GDM1 (cell line): ENCODE measurements around the gene PTPN20.
A peak's percentile ranks its signal among the peaks of the same experiment; 100 is the strongest.

ENCODE experiments used
- DNase-seq: peaks from one replicate; lab custom pipeline; 2025; lab: John Stamatoyannopoulos, UW

Gene PTPN20

DNA sequence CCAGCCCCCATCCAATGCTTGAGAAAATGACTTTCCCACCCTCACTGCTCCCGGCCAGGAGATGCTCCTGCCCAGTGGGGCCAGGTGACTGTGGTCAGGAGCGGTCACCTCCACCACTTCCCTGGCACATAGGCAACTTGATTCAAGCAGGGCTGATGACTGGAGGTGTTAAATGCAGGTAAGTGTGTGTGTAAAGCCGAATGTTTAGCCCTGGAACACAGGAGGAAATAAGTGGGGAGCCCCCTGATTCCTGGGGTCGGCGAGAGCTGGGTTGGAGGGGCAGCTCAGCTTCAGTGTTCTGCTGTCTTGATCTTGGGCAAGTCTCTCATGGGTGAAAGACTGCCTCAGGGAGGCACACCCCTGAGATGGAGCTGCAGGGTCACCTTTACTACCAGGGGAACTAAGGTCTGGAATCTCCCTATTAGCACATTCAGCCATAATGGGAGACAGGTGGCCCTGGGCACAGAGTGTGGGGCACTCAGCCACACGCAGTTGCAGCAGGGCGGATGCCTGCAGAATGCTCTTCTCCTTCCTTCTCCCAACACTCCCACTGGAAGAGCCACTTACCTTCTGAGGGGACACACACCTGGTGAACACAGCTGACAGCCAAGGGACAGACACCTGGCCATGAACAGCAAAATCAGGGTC is 124.1 kb downstream of the PTPN20 start:
- DNase-seq = no peak

DNA sequence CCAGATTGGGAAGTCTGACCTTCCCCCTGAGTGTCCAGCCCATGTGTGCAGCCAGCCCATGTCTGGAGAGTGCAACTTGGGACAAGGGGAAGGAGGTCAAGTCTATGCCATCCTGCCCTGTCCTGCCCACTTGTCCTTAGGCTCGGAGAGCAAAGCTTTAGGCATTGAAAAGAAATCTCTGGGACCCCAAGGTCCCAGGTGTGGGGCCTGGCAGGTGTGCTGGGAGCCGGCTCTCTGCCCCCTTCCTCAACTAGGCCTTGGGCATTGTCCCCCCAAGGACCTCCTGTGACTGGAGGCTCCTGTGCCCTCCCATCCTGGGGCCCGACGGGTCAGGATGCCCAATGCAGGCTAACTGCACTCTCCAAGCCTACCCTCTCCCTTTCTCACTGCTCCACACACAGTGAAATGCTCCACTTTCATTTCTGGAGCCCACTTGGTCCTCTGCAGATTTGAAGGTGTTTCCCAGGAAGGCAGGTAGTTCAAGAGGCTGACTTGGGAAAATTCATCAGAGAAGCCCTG is 124.7 kb downstream of the PTPN20 start:
- no peak for DNase-seq

GRCh38 chr10:47036771-47037170 is 125.5 kb downstream of the PTPN20 start:
- no peak for DNase-seq

DNA sequence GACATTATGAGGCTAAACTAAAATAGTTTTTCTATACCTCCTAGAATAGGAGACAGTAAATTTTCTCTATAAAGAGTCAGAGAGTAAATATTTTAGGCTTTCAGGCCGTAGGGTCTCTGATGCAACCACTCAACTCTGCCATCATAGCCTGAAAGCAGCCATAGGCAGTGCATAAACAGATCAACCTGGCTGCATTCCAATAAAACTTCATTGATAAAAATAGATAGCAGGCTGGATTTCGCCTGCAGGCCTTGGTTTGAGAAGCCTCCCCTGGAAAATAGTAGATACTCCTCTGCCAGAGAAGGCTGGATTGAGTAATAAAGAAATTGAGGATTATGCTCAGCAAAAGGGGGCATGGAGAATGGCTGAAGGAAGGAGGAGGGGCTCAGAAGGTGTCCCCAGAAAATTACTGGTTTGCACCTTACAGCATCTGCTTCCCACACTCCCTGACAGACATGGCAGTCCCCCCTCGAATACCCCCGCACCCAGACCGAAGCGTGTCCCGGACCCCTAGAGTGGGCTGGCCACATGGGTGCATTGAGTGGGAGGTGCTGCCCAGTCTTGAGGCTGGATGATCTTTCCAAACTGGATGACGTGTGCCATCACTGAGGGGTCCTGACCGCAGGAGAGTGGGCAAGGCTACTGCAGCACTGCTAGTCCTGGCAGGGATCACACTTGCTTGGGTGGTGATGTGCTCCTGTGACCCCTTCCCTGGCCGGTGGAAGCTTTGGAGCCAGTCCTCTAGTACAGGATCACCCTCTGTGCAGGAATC is 126.6 kb downstream of the PTPN20 start:
- no peak for DNase-seq

DNA sequence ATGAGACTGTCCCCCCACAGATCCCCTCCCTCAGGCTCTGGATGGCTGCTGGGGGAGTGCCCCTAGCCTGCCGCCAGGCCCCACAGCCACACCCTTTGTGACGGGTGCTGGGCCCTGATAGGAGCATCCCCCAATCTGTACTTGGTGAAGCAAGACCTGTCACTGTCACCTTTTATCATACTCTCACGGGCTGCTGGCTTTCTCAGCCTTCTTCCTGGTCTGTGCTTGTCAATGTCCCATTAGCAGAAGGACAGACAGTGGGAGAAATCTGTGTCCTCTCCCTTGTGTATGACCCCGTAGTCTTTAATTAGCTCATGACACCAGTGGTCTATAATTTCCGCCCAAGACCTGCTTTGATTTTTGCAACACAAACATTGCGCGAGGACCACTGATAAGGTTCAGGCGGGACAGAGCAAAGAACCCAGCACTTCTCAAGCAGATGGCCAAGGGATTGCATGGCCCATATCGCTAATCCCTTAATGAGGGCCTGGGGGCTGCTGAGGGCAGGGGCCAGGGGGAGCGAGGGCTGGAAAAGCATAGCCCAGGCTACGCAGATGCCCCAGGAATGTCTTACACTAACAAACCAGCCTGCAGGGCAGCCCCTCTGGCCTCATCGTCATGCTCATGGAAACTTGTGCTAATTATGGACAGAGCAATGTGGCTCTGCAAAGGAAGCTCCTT is 127.8 kb downstream of the PTPN20 start:
- no peak for DNase-seq

- DNase-seq = no peak
Observed at GRCh38 chr10:47039562-47039913, 128.3 kb downstream of the PTPN20 start.

DNA sequence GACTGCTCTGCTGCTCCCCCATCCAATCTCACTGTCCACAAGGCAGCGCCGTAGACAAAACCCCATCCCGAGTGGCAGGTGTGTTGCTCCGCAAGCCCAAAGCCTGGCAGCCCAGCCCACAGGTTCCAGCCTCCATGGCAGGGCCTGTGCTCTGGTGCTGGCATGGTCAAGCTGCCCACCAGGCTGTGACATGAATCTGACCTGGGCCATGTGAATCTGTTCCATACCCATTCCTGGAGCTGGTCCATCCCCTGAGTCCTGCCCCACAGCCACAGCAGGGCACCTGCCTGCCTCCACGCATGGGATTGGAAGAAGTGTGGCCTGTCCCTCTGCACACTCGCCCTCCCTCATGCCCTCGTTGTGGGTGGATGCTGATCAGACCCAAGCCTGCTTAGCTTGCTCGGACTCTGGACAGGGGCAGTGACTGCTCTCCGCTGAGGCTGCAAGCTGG is 128.8 kb downstream of the PTPN20 start:
- no peak for DNase-seq

DNA sequence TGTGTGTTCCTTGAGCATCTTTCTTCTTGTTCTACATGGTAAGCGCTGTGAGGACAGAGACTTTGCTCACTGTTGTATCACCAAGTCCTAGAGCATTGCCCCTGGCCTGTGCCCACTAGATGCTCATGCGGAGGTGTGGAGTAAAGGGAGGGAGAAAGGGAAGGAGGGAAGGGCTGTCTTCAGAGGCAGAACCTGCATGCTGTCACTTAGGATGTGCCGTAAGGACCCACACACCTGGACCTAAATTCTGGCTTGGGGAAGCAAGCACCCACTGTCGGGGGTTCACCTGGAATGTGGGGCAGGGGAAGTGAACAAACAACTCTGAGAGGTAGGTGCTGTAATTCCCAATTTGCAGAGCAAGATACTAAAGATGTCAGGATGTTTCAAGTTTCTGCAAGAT is 129.5 kb downstream of the PTPN20 start:
- DNase-seq = no peak

GRCh38 chr10:47041396-47042198 is 130.4 kb downstream of the PTPN20 start:
- no peak for DNase-seq

DNA sequence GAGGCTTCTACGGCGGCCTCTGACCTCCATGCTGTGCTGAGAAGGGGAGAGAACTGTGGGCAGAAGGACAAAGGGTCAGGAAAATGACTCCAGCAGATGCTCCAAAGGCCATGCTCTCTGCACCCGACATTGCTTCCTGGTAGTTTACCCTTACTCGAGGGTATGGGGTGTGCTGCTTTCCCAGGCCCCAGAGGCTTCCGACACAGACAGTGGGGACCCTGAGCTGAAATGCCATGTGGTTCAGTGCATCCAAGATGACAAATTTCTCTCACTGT is 130.9 kb downstream of the PTPN20 start:
- no peak for DNase-seq

DNA sequence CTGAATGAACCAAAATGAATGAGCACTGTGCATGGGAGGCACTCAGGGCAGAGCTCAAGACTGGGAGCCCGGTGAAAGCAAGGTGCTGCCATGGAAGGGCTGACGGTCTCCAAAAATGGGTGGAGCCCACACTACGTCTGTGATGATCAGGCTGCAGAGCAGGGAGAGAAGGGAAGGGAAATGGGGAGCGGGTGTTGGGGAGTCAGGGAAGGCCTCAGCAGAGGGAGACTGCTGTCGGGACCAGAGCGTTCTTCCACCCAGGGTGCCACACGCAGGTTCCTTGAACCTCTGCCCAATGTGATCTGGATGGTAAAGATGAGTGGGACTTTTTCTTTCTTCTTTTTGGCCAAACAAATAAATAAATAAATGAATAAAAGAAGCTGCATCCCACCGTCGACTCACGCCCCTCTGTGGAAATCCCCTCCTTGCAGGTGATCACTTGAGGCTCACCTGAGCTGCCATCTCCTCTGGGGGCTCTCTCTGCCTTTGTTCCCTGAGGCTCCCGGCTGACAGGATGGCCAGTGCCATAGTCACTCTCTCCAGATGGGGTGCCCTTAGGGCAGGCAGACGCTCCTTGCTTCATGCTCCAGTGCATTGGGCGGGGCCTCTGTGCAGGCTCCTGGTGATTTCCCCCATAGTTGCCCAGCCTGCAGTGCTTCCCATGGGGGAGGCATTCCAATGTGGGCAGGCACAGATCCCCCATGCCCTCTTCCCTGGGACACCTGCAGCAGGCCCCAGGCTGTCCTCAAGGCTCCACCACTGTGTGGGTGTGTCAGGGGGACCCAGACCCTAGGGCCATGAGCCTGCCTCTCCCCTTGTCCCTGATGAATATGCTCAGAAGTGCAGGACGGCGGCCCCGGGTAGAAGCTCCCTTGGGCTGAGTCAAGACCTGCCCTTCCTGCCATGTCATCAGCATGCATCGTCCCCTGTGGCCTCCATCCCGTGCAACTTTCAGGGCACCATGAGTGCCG is 131.8 kb downstream of the PTPN20 start:
- DNase-seq = no peak

DNA sequence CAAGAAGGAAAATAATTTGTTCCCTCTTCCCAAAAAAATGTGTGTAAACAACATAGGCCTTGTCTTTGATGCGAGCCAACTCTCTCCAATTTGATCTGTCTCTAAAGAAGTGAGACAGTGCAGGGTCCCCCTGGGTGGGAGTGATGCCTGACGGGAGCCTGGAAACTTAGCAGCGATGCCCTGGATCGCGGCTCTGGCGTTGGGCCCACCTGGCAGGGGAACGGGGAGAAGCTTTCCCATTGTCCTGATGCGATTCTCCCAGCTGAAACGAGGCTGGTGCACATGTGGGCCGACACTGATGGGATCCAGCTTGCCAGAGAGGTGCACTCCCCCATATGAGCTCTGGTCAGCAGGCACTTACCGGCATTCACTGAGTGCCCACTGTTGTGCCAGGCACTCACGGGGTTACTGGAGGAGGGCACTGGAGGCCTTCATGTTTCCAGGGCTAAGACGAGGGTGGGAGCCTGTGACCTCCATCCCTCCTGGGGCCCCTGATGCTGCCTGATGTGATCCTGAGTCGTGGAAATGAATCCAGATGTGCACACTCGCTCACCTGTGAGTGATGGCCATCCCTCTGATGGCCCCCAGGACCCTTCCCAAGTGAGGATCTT is 132.8 kb downstream of the PTPN20 start:
- no peak for DNase-seq

GRCh38 chr10:47044741-47045140 is 133.5 kb downstream of the PTPN20 start:
- DNase-seq = no peak

GRCh38 chr10:47045331-47045861 is 134.2 kb downstream of the PTPN20 start:
- DNase-seq = no peak

DNA sequence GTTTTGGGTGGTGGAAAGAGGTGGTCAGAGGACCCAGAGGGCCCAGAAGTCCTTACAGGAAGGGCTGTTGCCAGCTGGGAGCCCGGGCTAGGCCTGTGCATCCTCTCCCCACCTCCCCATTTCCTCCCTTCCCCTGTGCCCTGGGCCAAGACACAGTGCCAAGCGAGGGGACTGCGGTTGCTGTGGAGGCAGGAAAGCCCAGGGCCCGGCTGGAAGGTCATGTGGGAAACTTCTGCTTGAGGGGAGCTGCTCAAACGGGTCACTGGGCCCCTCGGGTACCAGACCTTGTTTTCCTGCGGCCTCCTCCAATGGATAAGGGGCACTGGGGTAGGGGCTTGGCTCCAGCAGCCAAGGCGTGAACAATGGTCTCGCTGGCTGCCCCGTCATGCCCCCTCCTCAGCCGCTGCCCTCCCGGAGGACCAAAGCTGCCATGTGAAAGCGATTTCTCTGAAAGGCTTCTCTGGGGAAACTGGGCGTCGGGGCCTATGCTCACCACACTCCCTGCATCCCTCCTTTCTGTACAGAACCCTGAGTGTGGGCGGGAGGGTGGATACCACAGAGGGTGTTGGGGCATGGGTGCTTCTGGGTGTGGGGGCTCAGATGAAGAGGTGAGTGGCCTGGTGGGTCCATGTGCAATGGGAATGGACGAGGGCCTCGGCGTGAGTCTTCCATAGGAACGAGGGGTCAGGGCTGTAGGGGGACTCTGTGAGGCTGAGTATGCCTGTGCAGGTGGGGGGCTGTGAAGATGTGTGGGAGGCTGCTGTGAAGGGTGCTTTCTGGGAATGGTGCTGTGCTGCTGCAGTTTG is 135.3 kb downstream of the PTPN20 start:
- DNase-seq = no peak

- no peak for DNase-seq
Observed at GRCh38 chr10:47047127-47047504, 135.9 kb downstream of the PTPN20 start.

DNA sequence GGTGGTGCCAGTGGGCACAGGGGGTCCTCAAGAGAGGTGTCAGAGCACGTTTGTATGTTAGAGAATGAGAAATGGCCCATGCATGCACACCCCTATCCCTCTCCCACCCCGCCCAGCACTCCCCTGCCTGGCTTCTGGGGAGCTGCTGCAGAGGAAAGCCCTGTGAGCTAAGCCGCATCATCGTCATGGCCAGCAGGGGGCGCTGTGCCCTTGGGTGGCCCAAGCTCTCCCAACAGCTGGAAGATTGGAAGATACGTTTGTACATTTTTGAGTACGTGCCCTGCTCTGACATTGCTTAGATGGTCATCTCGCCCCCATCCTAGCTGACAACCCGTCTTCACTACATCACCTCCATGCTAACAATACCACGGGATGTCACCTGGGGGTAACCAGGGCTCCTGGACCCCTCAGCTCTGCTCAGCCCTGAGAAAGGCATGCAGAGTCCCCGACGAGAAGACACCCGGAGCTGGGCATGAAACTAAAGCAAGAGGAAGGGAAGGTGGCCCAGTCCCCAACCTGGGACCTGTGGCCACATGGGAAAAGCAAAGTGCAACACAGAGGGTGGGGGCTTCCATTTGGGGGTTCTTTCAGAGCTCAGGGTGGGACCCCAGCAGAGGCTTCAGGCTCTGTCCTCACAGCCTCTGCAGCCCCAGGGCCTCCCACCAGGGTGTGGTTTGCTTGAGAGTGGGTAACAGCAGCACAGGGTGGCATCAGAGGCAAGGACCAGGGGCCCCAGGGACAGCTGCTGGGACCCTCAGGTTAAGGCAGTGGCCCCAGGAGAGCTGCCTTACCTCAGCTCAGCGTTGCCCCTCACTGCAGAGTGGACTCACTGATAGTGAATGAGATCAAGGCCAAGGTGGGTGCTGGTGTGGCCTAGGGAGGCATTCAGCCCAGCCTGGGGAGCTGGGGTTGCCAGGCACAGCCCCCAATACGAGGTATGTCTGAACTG is 136.6 kb downstream of the PTPN20 start:
- DNase-seq = peak; percentile 68

DNA sequence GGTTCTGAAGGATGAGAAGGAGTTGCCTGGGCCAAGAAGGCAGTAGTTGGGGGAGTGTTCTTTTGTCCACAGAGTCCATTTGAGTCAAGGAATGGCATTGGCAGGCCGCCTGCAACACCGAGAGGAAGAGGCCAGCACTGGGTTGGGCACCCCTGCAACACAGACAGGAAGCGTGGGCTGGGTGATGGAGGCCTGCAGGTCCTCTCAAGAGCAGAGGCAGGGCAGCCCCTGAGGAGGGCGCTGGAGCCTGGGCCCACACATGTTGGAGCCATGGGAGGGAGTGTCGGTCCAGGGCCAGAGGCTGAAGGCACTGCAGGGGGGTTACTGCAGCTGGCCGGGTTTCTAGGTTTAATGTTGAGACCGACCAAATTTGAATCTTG is 137.3 kb downstream of the PTPN20 start:
- DNase-seq = peak; percentile 37
